ENCODE results near the gene MRPS5.

The MRPS5 gene

GRCh38 chr2:95059656-95060370 is 61.8 kb downstream of the MRPS5 start:
- DNase-seq = no peak

GRCh38 chr2:95058989-95059641 is 62.5 kb downstream of the MRPS5 start:
- no peak for DNase-seq

GRCh38 chr2:95058466-95058988 is 63.1 kb downstream of the MRPS5 start:
- DNase-seq = no peak

- no peak for DNase-seq
These were observed 63.9 kb downstream of the MRPS5 start for GRCh38 chr2:95057535-95058370.

- DNase-seq = peak; percentile 37
These were observed 64.8 kb downstream of the MRPS5 start for GRCh38 chr2:95056461-95057459.

GRCh38 chr2:95056044-95056443 is 65.6 kb downstream of the MRPS5 start:
- DNase-seq = peak; percentile 87

GRCh38 chr2:95055262-95055661 is 66.3 kb downstream of the MRPS5 start:
- DNase-seq = peak; percentile 49

- DNase-seq = peak; percentile 58
These were observed 67.6 kb downstream of the MRPS5 start for GRCh38 chr2:95054016-95054415.

GRCh38 chr2:95053543-95053942 is 68.1 kb downstream of the MRPS5 start:
- DNase-seq = peak; percentile 75

GRCh38 chr2:95052804-95053479 is 68.7 kb downstream of the MRPS5 start:
- DNase-seq = peak; percentile 75

- DNase-seq = peak; percentile 63
These were observed 69.3 kb downstream of the MRPS5 start for GRCh38 chr2:95052307-95052706.

- no peak for DNase-seq
These were observed 70.0 kb downstream of the MRPS5 start for GRCh38 chr2:95051626-95052025.

GRCh38 chr2:95050385-95051300 is 71.0 kb downstream of the MRPS5 start:
- DNase-seq = no peak

GRCh38 chr2:95049961-95050360 is 71.6 kb downstream of the MRPS5 start:
- DNase-seq = no peak

- no peak for DNase-seq
These were observed 72.0 kb downstream of the MRPS5 start for GRCh38 chr2:95049683-95049955.

- DNase-seq = no peak
These were observed 72.6 kb downstream of the MRPS5 start for GRCh38 chr2:95048825-95049682.

- peak; percentile 70 for DNase-seq
These were observed 73.7 kb downstream of the MRPS5 start for GRCh38 chr2:95047629-95048510.

- no peak for DNase-seq
These were observed 75.1 kb downstream of the MRPS5 start for GRCh38 chr2:95046371-95047112.
